ENCODE data around the gene CD3G. TPM values are rescaled to one million over a fixed set of nuclear protein-coding genes. Genes with fewer than 3 reads are reported as not detected.

CD3G gene
- total and polyA plus RNA-seq, 9 of the 15 experiments (the other 6 are each of a cell fraction or from before 2014, with no cell fraction given): 0.30 to 1.7 (median 0.47) TPM

DNA sequence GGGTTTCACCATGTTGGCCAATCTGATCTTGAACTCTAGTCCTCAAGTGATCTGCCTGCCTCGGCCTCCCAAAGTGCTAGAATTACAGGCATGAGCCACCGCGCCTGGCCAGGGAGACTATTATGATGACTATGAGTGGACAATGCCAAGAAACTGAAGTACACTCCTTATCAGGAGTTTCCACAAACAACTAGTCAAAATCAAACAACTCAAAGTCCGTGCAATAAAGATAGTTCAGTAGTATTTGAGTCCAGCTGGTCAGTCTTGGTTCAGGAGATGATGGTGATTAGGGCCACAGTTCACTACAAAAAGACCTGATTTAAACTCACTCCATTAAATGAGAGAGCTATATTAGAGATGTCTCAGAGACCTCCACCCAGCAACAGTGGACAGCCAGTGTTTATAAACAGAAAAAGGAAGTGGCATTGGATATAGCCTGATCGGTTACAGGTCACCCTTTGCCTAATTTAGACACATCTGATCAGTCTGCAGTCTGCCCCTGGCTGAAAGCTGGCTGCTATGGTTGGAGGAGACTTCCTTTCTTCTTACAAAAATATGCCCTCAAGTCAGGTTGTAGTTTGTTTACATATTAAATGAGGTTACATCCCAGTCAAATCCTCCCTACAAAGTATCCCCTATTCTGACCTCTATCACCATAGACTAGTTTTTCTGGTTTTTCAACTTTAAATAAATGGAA is 22.6 kb upstream of the CD3G start (continued):
- 0 out of 2 replicates have a peak, but pooled peaks have one; percentile 22 for TF ChIP-seq CBFA2T2 (conservative IDR thresholded peaks at IDR 0.05)
- TF ChIP-seq RCOR1 (IDR thresholded peaks at IDR 0.05; ENCODE audit: borderline replicate concordance in 1 of 2, low read depth in 2 of 2, low read length in 2 of 2): 0 out of 4 replicates have a peak, but pooled peaks of 1 of the 2 experiments have one; percentile 28
- no peak for TF ChIP-seq MTF1 (CRISPR knock-in tag; IDR thresholded peaks at IDR 0.05; ENCODE audit: borderline replicate concordance)
- TF ChIP-seq ZEB2 (IDR thresholded peaks at IDR 0.05): no peak
- TF ChIP-seq KDM1A (IDR thresholded peaks at IDR 0.05): 0 out of 4 replicates have a peak, but pooled peaks have one; percentile 26 to 40
- TF ChIP-seq GMEB1 (CRISPR knock-in tag; IDR thresholded peaks at IDR 0.05): no peak

DNA sequence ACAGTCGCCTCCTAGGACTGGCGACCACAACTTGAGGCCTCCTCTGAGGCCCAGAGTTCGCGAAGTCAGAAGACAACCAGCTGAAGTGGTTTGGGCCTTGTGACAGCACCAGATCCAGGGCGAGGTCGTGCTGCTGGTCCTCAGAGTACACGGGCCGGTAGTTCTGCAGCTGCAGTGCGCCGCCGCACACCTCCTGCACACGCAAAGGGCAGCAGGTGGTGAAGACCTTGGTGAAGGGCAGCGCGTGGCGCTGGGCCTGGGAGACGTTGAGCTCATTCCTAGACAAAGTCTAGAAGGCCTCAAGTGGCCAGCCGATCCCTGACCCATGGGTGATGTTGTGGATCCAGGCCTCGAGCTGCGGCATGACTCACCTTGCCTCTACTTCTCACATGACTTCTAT is 21.4 kb upstream of the CD3G start:
- in situ Hi-C loops (cut with MboI): no loop called here
- POLR2A ChIA-PET: no interaction called here

More for the DNA sequence above, 21.4 kb upstream of the CD3G start:
- Histone ChIP-seq H3K9ac (ENCODE audit: insufficient read depth in 1 of 2, low read depth in 2 of 2, low read length in 2 of 2) (no peak overlapping the region), H3K9me1 (ENCODE audit: control insufficient read depth, insufficient read depth, low read length) (no peaks in the 10 kb centered on the region), H3K27me3 (ENCODE audit: control insufficient read depth in 2 of 2, insufficient read depth in 2 of 2, low read length in 2 of 2) (no peaks in the 10 kb centered on the region), H3K36me3 (ENCODE audit: control insufficient read depth, insufficient read depth, low read length) (no peaks in the 10 kb centered on the region), H3K27ac (ENCODE audit: extremely low read depth, low read depth, low read length) (no peak overlapping the region), H4K20me1 (replicated peaks; ENCODE audit: control insufficient read depth, insufficient read depth, low read length) (no peaks in the 10 kb centered on the region), H3K9me3 (replicated peaks; ENCODE audit: control insufficient read depth, insufficient read depth, low read depth, low read length) (no peaks in the 10 kb centered on the region), H2AFZ (ENCODE audit: low read depth, low read length) (no peak overlapping the region), H3K4me1 (replicated peaks in 1 of 2; ENCODE audit: control insufficient read depth in 2 of 2, insufficient read depth in 2 of 2, low read length in 2 of 2) (peaks cover 10 to 23% of the 10 kb centered on the region in 2 experiments), H3K79me2 (ENCODE audit: control insufficient read depth, insufficient read depth, low read length) (no peaks in the 10 kb centered on the region), H3K4me2 (ENCODE audit: insufficient read depth, low read length) (no peak overlapping the region), H3K4me3 (no peak overlapping the region)
- intact Hi-C loops (cut with micrococcal nuclease): no loop called here
- CTCF ChIA-PET (ENCODE audit: low intra/inter-chr PET ratio): no interaction called here
- no TSS peak for BruUV-seq (replicated peaks)
- DNase-seq (ENCODE audit: extremely low read depth in 1 of 4, low spot score in 3 of 4) (no peak), FAIRE-seq (no peak), ATAC-seq (no peak)
- TF ChIP-seq ADNP (tag; IDR thresholded peaks at IDR 0.05) (no peak), TCFL5 (CRISPR knock-in tag; conservative IDR thresholded peaks at IDR 0.05) (no peak)
- 59% methylated on average over 15 of the region's 19 CpGs for WGBS (ENCODE audit: insufficient coverage, low coverage, missing lambda C conversion rate)
